ENCODE measurements around the gene TRIM47. TPM values are rescaled to one million over a fixed set of nuclear protein-coding genes. Genes with fewer than 3 reads are reported as not detected.

TRIM47 gene
- polyA plus RNA-seq, 1 experiment: 3.2 TPM

DNA sequence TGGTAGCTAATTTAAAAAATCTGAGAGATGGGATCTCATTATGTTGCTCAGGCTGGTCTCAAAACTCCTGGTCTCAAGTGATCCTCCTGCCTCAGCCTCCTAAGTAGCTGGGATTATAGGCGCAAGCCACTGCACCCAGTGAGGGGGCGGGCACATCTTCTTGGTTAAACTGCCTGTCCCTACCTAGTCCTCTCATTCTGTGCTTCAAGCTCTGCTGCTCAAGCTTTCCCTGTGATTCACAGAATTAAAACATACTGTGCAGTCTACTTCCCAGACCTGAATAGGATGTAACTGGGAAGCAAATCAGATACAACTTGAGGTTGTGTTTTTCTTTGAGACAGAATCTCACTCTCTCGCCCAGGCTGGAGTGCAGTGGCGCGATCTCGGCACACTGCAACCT is 24.0 kb upstream of the TRIM47 start:
- Histone ChIP-seq H3K4me3 (ENCODE audit: low read depth, low read length) (no peak overlapping the region), H3K36me3 (ENCODE audit: control insufficient read depth, insufficient read depth, low read length) (peaks cover 30% of the 10 kb centered on the region), H3K27me3 (ENCODE audit: control insufficient read depth, insufficient read depth, low read length) (no peaks in the 10 kb centered on the region)
- TF ChIP-seq, protein P1, sequence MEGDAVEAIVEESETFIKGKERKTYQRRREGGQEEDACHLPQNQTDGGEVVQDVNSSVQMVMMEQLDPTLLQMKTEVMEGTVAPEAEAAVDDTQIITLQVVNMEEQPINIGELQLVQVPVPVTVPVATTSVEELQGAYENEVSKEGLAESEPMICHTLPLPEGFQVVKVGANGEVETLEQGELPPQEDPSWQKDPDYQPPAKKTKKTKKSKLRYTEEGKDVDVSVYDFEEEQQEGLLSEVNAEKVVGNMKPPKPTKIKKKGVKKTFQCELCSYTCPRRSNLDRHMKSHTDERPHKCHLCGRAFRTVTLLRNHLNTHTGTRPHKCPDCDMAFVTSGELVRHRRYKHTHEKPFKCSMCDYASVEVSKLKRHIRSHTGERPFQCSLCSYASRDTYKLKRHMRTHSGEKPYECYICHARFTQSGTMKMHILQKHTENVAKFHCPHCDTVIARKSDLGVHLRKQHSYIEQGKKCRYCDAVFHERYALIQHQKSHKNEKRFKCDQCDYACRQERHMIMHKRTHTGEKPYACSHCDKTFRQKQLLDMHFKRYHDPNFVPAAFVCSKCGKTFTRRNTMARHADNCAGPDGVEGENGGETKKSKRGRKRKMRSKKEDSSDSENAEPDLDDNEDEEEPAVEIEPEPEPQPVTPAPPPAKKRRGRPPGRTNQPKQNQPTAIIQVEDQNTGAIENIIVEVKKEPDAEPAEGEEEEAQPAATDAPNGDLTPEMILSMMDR (IDR thresholded peaks at IDR 0.05; ENCODE audit: insufficient read depth, low read depth, low read length): no peak
- POLR2A ChIA-PET: no interaction called here
- CTCF ChIA-PET: interaction anchor here (0.6 to 12.0 kb wide), 3 partner anchors 12 to 103 kb away, joined by 3 to 264 read pairs (median 4); partner anchors contain the start of genes CDK3 and WBP2
- DNase-seq (ENCODE audit: low read depth): no peak

DNA sequence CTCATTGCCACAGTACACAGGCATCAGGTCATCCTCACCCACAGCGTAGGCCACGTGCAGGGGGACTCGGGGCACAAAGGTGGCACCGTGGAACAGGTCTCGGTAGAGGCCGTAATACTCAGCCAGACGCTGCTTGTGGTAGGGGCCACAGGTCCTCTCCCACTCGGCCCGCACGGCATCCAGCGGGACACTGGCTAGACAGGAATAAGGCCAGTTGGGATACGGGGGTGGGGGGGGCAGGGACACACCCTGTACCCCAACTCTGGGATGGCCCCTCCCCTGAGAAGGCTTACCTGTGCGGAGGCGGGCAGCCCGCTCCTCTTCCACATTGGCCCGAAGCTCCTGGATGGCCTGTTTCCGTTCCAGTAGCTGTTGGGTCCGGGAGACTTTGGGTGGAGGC is 23.3 kb upstream of the TRIM47 start:
- CTCF ChIA-PET: interaction anchor here (0.6 to 12.0 kb wide), 3 partner anchors 11 to 104 kb away, joined by 3 to 264 read pairs (median 4); partner anchors contain the start of genes CDK3 and WBP2
- Histone ChIP-seq H3K4me3 (ENCODE audit: low read depth, low read length) (no peak overlapping the region), H3K36me3 (ENCODE audit: control insufficient read depth, insufficient read depth, low read length) (peaks cover 30% of the 10 kb centered on the region), H3K27me3 (ENCODE audit: control insufficient read depth, insufficient read depth, low read length) (no peaks in the 10 kb centered on the region)
- TF ChIP-seq, protein P1 (IDR thresholded peaks at IDR 0.05; ENCODE audit: insufficient read depth, low read depth, low read length): no peak
- POLR2A ChIA-PET: no interaction called here
- DNase-seq (ENCODE audit: low read depth): no peak

DNA sequence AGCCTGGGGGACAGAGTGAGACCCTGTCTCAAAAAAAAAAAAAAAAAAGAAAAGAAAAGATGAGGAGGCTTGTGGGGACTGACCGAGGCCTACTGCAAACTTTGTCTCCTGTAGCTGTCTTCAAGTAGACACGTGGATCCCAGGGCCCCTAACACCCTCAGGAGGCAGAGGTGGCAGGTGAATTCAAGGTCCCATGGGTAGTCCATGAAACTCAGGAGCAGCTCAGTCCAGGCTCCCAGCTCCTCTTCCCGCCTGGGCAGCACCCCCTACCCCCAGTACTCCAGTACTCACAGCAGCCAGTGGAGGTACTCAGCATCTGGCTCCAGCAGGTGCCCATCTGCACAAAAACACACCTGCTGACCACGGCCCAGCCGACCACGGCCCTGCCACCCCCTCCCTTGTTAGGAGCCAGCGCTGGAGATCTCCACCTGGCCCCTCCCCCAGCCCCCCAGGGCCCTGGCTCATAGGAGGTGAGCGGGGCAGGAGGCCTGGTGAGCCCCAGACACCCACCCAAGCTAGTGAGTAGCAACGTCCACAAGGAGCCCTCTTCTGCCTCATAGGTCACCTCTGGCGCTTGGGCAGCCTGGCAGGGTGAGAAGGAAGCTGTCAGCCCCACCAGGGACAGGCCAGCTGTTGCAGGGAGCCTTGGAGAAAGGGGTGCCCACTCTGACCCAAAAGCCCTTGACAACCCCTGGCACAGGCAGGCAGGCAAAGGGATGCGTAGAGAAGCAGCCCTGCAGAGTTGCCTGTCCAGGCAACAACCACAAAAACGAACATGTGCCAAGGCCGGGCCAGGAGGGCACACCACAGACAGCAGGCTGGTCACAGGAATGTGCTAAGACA is 22.5 kb upstream of the TRIM47 start:
- Histone ChIP-seq H3K4me3 (ENCODE audit: low read depth, low read length) (no peak overlapping the region), H3K36me3 (ENCODE audit: control insufficient read depth, insufficient read depth, low read length) (peaks cover 30% of the 10 kb centered on the region), H3K27me3 (ENCODE audit: control insufficient read depth, insufficient read depth, low read length) (no peaks in the 10 kb centered on the region)
- POLR2A ChIA-PET: no interaction called here
- TF ChIP-seq, protein P1 (IDR thresholded peaks at IDR 0.05; ENCODE audit: insufficient read depth, low read depth, low read length): no peak
- no peak for DNase-seq (ENCODE audit: low read depth)
- CTCF ChIA-PET: interaction anchor here (1.5 kb wide), 1 partner anchor 104 kb away, joined by 4 read pairs; no protein-coding TSS in a partner anchor

DNA sequence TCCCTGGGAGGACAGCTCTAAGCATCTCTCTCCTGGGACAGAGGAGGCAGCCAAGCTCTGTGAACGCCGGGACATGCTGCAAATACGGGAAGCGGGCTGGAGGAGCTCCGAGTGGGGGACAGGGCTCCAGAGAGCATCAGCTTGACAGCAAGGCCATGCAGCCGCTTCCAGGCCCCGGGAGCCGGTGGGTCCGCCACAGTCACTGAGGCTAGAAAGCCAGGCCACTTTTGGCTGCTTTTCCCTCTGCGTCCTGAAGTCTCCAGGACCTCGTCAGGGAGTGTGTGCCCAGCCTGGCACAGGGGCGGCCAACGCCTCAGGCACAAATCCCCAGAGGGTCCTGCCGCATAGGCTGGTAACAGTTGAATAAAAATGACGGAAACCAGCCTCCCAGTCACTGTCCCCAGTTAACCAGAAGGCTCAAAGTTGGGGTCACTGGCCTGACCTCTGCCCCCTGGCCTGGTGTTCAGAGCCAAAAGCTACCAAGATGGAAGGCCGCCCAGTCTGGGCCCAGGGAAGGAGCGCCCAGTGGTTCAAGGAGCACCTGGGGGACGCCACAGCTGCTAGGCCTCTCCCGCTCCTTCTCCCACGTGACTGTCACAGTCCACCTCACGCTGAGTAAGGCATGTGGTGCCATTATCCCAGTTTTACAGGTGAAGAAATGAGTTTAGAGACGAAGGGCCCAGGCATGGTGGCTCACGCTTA is 21.5 kb upstream of the TRIM47 start:
- TF ChIP-seq, protein P1 (IDR thresholded peaks at IDR 0.05; ENCODE audit: insufficient read depth, low read depth, low read length): no peak
- POLR2A ChIA-PET: no interaction called here
- Histone ChIP-seq H3K4me3 (ENCODE audit: low read depth, low read length) (no peak overlapping the region), H3K36me3 (ENCODE audit: control insufficient read depth, insufficient read depth, low read length) (peaks cover 30% of the 10 kb centered on the region), H3K27me3 (ENCODE audit: control insufficient read depth, insufficient read depth, low read length) (no peaks in the 10 kb centered on the region)
- DNase-seq (ENCODE audit: low read depth): no peak
- CTCF ChIA-PET: interaction anchor here (1.1 to 6.9 kb wide), 4 partner anchors 23 to 146 kb away, joined by 3 to 58 read pairs (median 9); partner anchors contain the start of genes GALK1 and TRIM47

DNA sequence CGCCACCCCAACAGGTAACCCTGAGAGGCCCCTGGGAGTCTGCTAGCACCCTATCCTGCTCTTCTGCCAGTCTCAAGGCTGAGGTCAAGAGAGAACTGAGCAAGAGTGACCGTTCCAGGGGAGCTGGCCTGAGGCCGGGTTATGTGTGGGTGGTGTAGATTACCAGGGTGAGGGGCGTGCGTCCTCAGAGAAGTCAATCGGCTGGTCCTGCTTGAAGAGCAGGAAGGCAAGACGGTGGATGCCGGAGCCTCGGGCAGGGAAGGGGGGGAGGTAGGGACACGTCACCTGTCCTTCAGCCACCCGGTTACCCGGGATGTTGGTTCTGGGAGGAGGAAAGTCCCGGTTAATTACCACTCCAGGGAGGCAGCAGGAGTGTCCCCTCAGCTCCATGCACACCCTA is 21.0 kb upstream of the TRIM47 start:
- CTCF ChIA-PET: interaction anchor here (1.1 to 6.9 kb wide), 4 partner anchors 22 to 145 kb away, joined by 3 to 58 read pairs (median 11); partner anchors contain the start of genes GALK1 and TRIM47
- Histone ChIP-seq H3K4me3 (ENCODE audit: low read depth, low read length) (no peak overlapping the region), H3K27me3 (ENCODE audit: control insufficient read depth, insufficient read depth, low read length) (no peaks in the 10 kb centered on the region), H3K36me3 (ENCODE audit: control insufficient read depth, insufficient read depth, low read length) (peaks cover 30% of the 10 kb centered on the region)
- no peak for DNase-seq (ENCODE audit: low read depth)
- POLR2A ChIA-PET: no interaction called here
- TF ChIP-seq, protein P1 (IDR thresholded peaks at IDR 0.05; ENCODE audit: insufficient read depth, low read depth, low read length): no peak

Measured in BJ (cell line).